Heart left ventricle (tissue), 16 donors: ENCODE data around the gene CXCL5. TPM values are rescaled to one million over a fixed set of nuclear protein-coding genes. Genes with fewer than 3 reads are reported as not detected.

ENCODE experiments used
- ATAC-seq, 4 donors: fragments of 200-7000 bp; cut with Tn5 transposase; one replicate each; pipeline ENCODE4 v1.9.1; 2020 to 2022; ENCODE audit warnings: moderate library complexity in 4 of 4, mild to moderate bottlenecking in 3 of 4, moderate number of reproducible peaks in 1 of 4
- DNase-seq, 5 donors: peaks; one replicate each; pipeline ENCODE4 v3.0.0-alpha.2; 2020
- H3K27ac ChIP-seq, 12 donors: fragments of 200-600 bp; sonication (generic) in 4 of 12; one replicate each; pipeline versions ENCODE4 v1.5.0 to v1.8.0; 2016 to 2022; ENCODE audit warnings: mild to moderate bottlenecking in 2 of 12
- H3K27me3 ChIP-seq, 9 donors: fragments of 200-600 bp; sonication (generic) in 2 of 9; one replicate each; pipeline versions ENCODE4 v1.5.1 to v1.8.0; 2016 to 2022; ENCODE audit warnings: mild to moderate bottlenecking in 3 of 9
- H3K36me3 ChIP-seq, 9 donors: fragments of 200-600 bp; sonication (generic) in 2 of 9; one replicate each; pipeline versions ENCODE4 v1.5.0 to v1.8.0; 2018 to 2022; ENCODE audit warnings: mild to moderate bottlenecking in 2 of 9
- H3K4me1 ChIP-seq, 12 donors: fragments of 200-600 bp; sonication (generic) in 4 of 12; one replicate each; pipeline versions ENCODE4 v1.5.0 to v1.8.0; 2016 to 2022; ENCODE audit warnings: mild to moderate bottlenecking in 3 of 12
- H3K4me3 ChIP-seq, 12 donors: fragments of 200-600 bp; sonication (generic) in 4 of 12; one replicate each; pipeline versions ENCODE4 v1.5.0 to v1.8.0; 2017 to 2022; ENCODE audit warnings: mild to moderate bottlenecking in 9 of 12, moderate library complexity in 4 of 12
- H3K9me3 ChIP-seq, 12 donors: fragments of 200-600 bp; sonication (generic) in 4 of 12; one replicate each; pipeline versions ENCODE4 v1.5.0 to v1.8.0; 2016 to 2022; ENCODE audit warnings: mild to moderate bottlenecking in 1 of 12
- CTCF ChIP-seq, 12 donors: fragments of 200-600 bp; sonication (generic) in 4 of 12; IDR thresholded peaks; one replicate each; pipeline versions ENCODE4 v1.5.0 to v1.8.0; 2018 to 2022; ENCODE audit warnings: antibody characterized with exemption in 12 of 12, mild to moderate bottlenecking in 5 of 12
- POLR2A ChIP-seq, 2 donors: fragments of 450-650 bp; IDR thresholded peaks; one replicate each; pipeline ENCODE4 v1.6.1; 2017; ENCODE audit warnings: antibody characterized with exemption in 2 of 2, mild to moderate bottlenecking in 2 of 2, moderate library complexity in 2 of 2
- WGBS, 4 donors: extraction: QIAGEN DNeasy Blood & Tissue Kit in 2 of 4; methylation state at CpG; one replicate each; pipeline versions ENCODE4 v1.1.5 to v1.1.7; 2013 to 2018; 5-methylcytosine and 5-hydroxymethylcytosine counted together
- intact Hi-C, 10 donors: fragments of 100-400 bp; cut with DNase I; formaldehyde crosslinking; loops; one replicate each; pipeline versions ENCODE4 v1.11.1 to v1.14.2; 2022
- polyA plus RNA-seq, 2 donors: library from polyadenylated mRNA; stranded (reverse); fragments of 200-250 nt; gene quantifications; one replicate each; pipeline ENCODE4 v1.2.3, GENCODE V29; 2013
- total RNA-seq, 9 donors: library from RNA; depleted of rRNA in 2 of 9; stranded (reverse); fragments of >200 nt in 2 of 9; fragmentation: NEBNext Ultra II Directional in 3 of 9; extraction: Animal tissue kit (Norgen Biotek cat#: 25700) in 3 of 9; gene quantifications; one replicate each; pipeline versions ENCODE4 v1.1.0 to v1.2.4, GENCODE V29; 2016 to 2023
- donor health status: ischemic (EF 13 %, LVEDD 7.1; RV severe dilation, severe dysfunction).
- donor health status: healthy with polysubstance abuse.
- donor health status: DM: no; HTN: yes; CAD: no.
- donor health status: DM: no; HTN: no; CAD: no.
- donor health status: ischemic (EF 25% LVEDD 6.9; RV normal size, moderate dysfunction).
- donor health status: ischemic (EF 25% LVEDD 5.7; RV mildly dilated, moderate dysfunction).
- donor health status: healthy.
- donor health status: DM: yes; HTN: yes; CAD: no.
- donor health status: ischemic (EF 35%, LVEDD 5.7; RV mildly dilated, moderate dysfunction).
- donor health status: nonischemic (EF 11% LVEDD 7.7; RV severe dilation, severe dysfunction).
- donor health status: DM: yes; HTN: yes; CAD: no.
- donor health status: PGD.
- donor health status: ischemic (EF 29% LVEDD 5.4; RV normal size, mild dysfunction).
- donor health status: nonischemic (EF 23%, LVEDD 6.1; RV moderate dilation, normal function).

Gene CXCL5
- total and polyA plus RNA-seq, 11 donors = 0.08 to 0.51 (median 0.10) TPM; not detected in 8

DNA sequence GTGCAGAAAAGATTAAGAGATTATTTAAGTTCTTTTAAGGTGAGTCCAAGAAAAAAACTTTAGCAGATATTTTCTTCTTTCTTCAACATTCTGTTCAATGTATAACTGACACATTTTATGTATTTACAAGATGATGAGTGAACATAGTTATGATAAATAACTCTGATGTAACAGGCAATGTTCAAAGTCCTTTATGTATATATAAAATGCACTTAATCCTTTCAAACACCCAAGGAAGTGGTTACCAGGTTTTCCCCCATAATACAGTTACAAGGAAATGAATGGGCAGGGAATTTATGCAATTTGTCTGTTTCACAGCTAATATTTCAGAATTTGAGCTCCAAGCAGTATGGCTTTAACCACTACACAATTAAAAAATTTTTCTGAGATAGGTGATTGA is 31.8 kb upstream of the CXCL5 start:
- Histone ChIP-seq H3K27me3 (no peaks in the 10 kb centered on the region), H3K4me1 (no peaks in the 10 kb centered on the region), H3K9me3 (peaks cover 0 to 18% (median 0%) of the 10 kb centered on the region in 12 donors), H3K27ac (no peak overlapping the region), H3K36me3 (no peaks in the 10 kb centered on the region), H3K4me3 (no peak overlapping the region)
- ATAC-seq = no peak
- no peak for TF ChIP-seq CTCF (IDR thresholded peaks at IDR 0.05)
- TF ChIP-seq POLR2A (IDR thresholded peaks at IDR 0.05) = no peak
- intact Hi-C loops = loop anchor here in 3 of 10 donors (10.0 kb wide), 2 partner anchors 105 to 295 kb away; no protein-coding TSS in a partner anchor
- DNase-seq = no peak

DNA sequence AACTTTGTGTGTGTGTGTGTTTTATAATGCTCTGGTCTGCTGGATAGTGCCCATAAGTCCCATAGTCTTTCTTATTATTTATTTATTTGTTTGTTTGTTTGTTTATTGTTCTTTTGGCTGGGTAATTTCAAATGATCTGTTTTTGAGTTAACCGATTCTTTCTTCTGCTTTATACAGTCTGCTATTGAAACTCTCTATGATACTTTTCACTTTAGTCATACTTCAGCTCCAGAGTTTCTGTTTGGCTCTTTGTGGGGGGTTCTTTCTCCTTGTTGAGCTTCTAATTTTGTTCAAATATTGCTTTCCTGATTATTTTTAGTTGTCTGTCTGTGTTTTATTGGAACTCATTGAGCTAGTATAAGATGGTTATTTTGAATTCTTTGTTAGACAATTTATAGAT is 30.0 kb upstream of the CXCL5 start:
- WGBS, 4 donors = 45 to 62% (median 50%) methylated on average over 1 of the region's 1 CpG
- intact Hi-C loops = loop anchor here in 1 of 10 donors (10.0 kb wide), 1 partner anchor 106 kb away; no protein-coding TSS in a partner anchor
- ATAC-seq (no peak), DNase-seq (no peak)
- Histone ChIP-seq H3K27ac (no peak overlapping the region), H3K4me3 (no peak overlapping the region), H3K27me3 (no peaks in the 10 kb centered on the region), H3K36me3 (no peaks in the 10 kb centered on the region), H3K4me1 (no peaks in the 10 kb centered on the region), H3K9me3 (peaks cover 0 to 20% (median 0%) of the 10 kb centered on the region in 12 donors)
- TF ChIP-seq POLR2A (IDR thresholded peaks at IDR 0.05) = no peak
- TF ChIP-seq CTCF (IDR thresholded peaks at IDR 0.05) = no peak

DNA sequence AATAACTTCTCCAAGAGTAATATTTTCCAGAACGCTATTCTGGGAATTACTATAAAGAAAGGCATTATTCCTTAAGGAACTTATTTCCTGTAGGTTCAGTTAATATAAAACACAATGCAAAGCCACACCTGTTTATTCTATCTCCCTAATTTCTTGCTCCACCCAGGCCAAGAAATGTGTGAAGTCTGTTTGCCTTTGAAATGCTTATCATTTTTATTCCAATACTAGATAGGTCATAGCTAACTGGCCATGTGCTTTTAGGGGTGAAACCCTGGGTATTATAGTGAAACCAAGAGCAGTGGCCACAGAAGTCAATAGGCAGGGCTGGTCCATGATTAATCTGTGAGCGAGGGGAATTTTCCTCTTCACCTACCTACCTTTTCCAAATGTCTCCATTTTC is 25.2 kb upstream of the CXCL5 start:
- no peak for ATAC-seq
- Histone ChIP-seq H3K4me3 (no peak overlapping the region), H3K4me1 (no peaks in the 10 kb centered on the region), H3K36me3 (no peaks in the 10 kb centered on the region), H3K27me3 (no peaks in the 10 kb centered on the region), H3K27ac (no peak overlapping the region), H3K9me3 (peaks cover 0 to 17% (median 0%) of the 10 kb centered on the region in 12 donors)
- WGBS, 4 donors = 73 to 86% (median 81%) methylated on average over 2 of the region's 2 CpGs
- no peak for DNase-seq
- intact Hi-C loops = loop anchor here in 1 of 10 donors (10.0 kb wide), 1 partner anchor 111 kb away; no protein-coding TSS in a partner anchor
- TF ChIP-seq POLR2A (IDR thresholded peaks at IDR 0.05) = no peak
- no peak for TF ChIP-seq CTCF (IDR thresholded peaks at IDR 0.05)

- ATAC-seq = no peak
- no peak for TF ChIP-seq CTCF (IDR thresholded peaks at IDR 0.05)
- no peak for TF ChIP-seq POLR2A (IDR thresholded peaks at IDR 0.05)
- no peak overlapping the region for H3K27ac ChIP-seq
- peaks cover 0 to 1% (median 0%) of the 10 kb centered on the region in 9 donors for H3K27me3 ChIP-seq
- no peaks in the 10 kb centered on the region for H3K36me3 ChIP-seq
- 52 to 61% (median 57%) methylated on average over 2 of the region's 2 CpGs for WGBS, 4 donors
- H3K9me3 ChIP-seq = peaks cover 0 to 10% (median 0%) of the 10 kb centered on the region in 12 donors
- no peak overlapping the region for H3K4me3 ChIP-seq
- intact Hi-C loops = loop anchor here in 1 of 10 donors (10.0 kb wide), 1 partner anchor 113 kb away; no protein-coding TSS in a partner anchor
- no peak for DNase-seq
- peaks cover 0 to 5% (median 0%) of the 10 kb centered on the region in 12 donors for H3K4me1 ChIP-seq
Measured at GRCh38 chr4:74021601-74022000, 23.1 kb upstream of the CXCL5 start.
